HEK293 (cell line): ENCODE results near the gene GAL3ST3.

Source experiments
- ATF2 ChIP-seq: fragments of 450-650 bp; formaldehyde crosslinking; IDR thresholded peaks from 2 replicates; pipeline ENCODE4 v1.5.1; 2016; ENCODE audit warnings: missing biosample characterization, missing genetic modification characterization, low read depth
- BCL11B ChIP-seq: fragments of 450-650 bp; formaldehyde crosslinking; IDR thresholded peaks from 2 replicates; pipeline ENCODE4 v1.5.1; 2016; ENCODE audit warnings: low read depth, missing biosample characterization, missing genetic modification characterization
- CTCF ChIP-seq: fragments of 450-650 bp; formaldehyde crosslinking; IDR thresholded peaks from 2 replicates; pipeline ENCODE4 v1.5.1; 2016; ENCODE audit warnings: missing biosample characterization, missing genetic modification characterization
- SETDB1 ChIP-seq: IDR thresholded peaks from one replicate; pipeline ENCODE4 v1.6.1; 2017; ENCODE audit warnings: mild to moderate bottlenecking, low read length, moderate library complexity, mixed read lengths; ENCODE audit not compliant: insufficient read length
- ZBTB44 ChIP-seq: fragments of 450-650 bp; IDR thresholded peaks from 2 replicates; pipeline ENCODE4 v1.5.1; 2018; ENCODE audit warnings: missing biosample characterization, mild to moderate bottlenecking, missing genetic modification characterization
- ZBTB8A ChIP-seq: fragments of 450-650 bp; formaldehyde crosslinking; IDR thresholded peaks from 2 replicates; pipeline ENCODE4 v1.5.1; 2016; ENCODE audit warnings: missing biosample characterization, missing genetic modification characterization
- ZFHX2 ChIP-seq: fragments of 450-650 bp; formaldehyde crosslinking; conservative IDR thresholded peaks from 2 replicates; pipeline ENCODE4 v1.5.1; 2016; ENCODE audit warnings: missing biosample characterization, missing genetic modification characterization
- ZNF274 ChIP-seq, 2 experiments: fragments of 200-500 bp in 1 of 2; fragments of 450-650 bp in 1 of 2; sonication (Bioruptor generic) in 1 of 2; formaldehyde crosslinking in 1 of 2; IDR thresholded peaks; 2 replicates each; pipeline versions ENCODE4 v1.5.1 to v1.6.1; 2014 to 2016; ENCODE audit warnings: borderline replicate concordance in 1 of 2, inconsistent platforms in 1 of 2, low read length in 1 of 2, missing biosample characterization in 1 of 2, missing genetic modification characterization in 1 of 2
- ZNF549 ChIP-seq: fragments of 450-650 bp; IDR thresholded peaks from 2 replicates; pipeline ENCODE4 v1.5.1; 2018; ENCODE audit warnings: missing biosample characterization, missing genetic modification characterization, mild to moderate bottlenecking, inconsistent platforms, moderate library complexity
- ZNF707 ChIP-seq: fragments of 450-650 bp; formaldehyde crosslinking; IDR thresholded peaks from 2 replicates; pipeline ENCODE4 v1.5.1; 2016; ENCODE audit warnings: missing biosample characterization, missing genetic modification characterization
- ZNF776 ChIP-seq: fragments of 450-650 bp; formaldehyde crosslinking; IDR thresholded peaks from 2 replicates; pipeline ENCODE4 v1.5.0; 2017; ENCODE audit warnings: missing biosample characterization, missing genetic modification characterization, borderline replicate concordance
- ZNF785 ChIP-seq: fragments of 450-650 bp; formaldehyde crosslinking; IDR thresholded peaks from 2 replicates; pipeline ENCODE4 v1.5.1; 2016; ENCODE audit warnings: missing biosample characterization, missing genetic modification characterization
- TF ChIP-seq, protein P1 (sequence below): fragments of 450-650 bp; formaldehyde crosslinking; IDR thresholded peaks from 2 replicates; pipeline ENCODE4 v1.5.1; 2016; ENCODE audit warnings: missing biosample characterization, missing genetic modification characterization
- TF ChIP-seq, protein P2 (sequence below): fragments of 450-650 bp; formaldehyde crosslinking; conservative IDR thresholded peaks from 2 replicates; pipeline ENCODE4 v1.5.1; 2016; ENCODE audit warnings: low read depth, missing biosample characterization, missing genetic modification characterization

- TF ChIP-seq CTCF (tag by site-specific recombination) (no peak), ATF2 (tag by site-specific recombination) (no peak), SETDB1 (no peak), ZNF707 (tag by site-specific recombination) (no peak), ZNF776 (tag by site-specific recombination) (no peak), ZNF549 (no peak), BCL11B (no peak), ZNF785 (no peak), ZBTB8A (tag by site-specific recombination) (no peak), ZNF274 (IDR thresholded peaks at IDR 0.05; ENCODE audit: low read length) (no peak), ZNF274 (tag by site-specific recombination; IDR thresholded peaks at IDR 0.05; ENCODE audit: borderline replicate concordance) (no peak), ZFHX2 (tag by site-specific recombination) (no peak), ZBTB44 (tag by site-specific recombination) (no peak)
- TF ChIP-seq, protein P1, sequence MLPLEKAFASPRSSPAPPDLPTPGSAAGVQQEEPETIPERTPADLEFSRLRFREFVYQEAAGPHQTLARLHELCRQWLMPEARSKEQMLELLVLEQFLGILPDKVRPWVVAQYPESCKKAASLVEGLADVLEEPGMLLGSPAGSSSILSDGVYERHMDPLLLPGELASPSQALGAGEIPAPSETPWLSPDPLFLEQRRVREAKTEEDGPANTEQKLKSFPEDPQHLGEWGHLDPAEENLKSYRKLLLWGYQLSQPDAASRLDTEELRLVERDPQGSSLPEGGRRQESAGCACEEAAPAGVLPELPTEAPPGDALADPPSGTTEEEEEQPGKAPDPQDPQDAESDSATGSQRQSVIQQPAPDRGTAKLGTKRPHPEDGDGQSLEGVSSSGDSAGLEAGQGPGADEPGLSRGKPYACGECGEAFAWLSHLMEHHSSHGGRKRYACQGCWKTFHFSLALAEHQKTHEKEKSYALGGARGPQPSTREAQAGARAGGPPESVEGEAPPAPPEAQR (tag by site-specific recombination): no peak
- TF ChIP-seq, protein P2, sequence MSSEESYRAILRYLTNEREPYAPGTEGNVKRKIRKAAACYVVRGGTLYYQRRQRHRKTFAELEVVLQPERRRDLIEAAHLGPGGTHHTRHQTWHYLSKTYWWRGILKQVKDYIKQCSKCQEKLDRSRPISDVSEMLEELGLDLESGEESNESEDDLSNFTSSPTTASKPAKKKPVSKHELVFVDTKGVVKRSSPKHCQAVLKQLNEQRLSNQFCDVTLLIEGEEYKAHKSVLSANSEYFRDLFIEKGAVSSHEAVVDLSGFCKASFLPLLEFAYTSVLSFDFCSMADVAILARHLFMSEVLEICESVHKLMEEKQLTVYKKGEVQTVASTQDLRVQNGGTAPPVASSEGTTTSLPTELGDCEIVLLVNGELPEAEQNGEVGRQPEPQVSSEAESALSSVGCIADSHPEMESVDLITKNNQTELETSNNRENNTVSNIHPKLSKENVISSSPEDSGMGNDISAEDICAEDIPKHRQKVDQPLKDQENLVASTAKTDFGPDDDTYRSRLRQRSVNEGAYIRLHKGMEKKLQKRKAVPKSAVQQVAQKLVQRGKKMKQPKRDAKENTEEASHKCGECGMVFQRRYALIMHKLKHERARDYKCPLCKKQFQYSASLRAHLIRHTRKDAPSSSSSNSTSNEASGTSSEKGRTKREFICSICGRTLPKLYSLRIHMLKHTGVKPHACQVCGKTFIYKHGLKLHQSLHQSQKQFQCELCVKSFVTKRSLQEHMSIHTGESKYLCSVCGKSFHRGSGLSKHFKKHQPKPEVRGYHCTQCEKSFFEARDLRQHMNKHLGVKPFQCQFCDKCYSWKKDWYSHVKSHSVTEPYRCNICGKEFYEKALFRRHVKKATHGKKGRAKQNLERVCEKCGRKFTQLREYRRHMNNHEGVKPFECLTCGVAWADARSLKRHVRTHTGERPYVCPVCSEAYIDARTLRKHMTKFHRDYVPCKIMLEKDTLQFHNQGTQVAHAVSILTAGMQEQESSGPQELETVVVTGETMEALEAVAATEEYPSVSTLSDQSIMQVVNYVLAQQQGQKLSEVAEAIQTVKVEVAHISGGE (tag by site-specific recombination): no peak
Measured at GRCh38 chr11:66026017-66026529, 22.9 kb downstream of the GAL3ST3 start, which contains the start of gene CATSPER1.
